GM12878 (cell line): ENCODE data around the gene ABHD1.

Experiments
- CEBPB ChIP-seq, 2 experiments: fragments of 150-350 bp in 1 of 2; IDR thresholded peaks; 2 replicates each; pipeline ENCODE4 v1.6.1; 2012 to 2014; ENCODE audit warnings: low read depth in 2 of 2, low read length in 2 of 2, borderline replicate concordance in 1 of 2, inconsistent platforms in 1 of 2
- CREB1 ChIP-seq: IDR thresholded peaks from 2 replicates; pipeline ENCODE4 v1.6.1; 2012; ENCODE audit warnings: low read depth, mild to moderate bottlenecking, inconsistent platforms
- DPF2 ChIP-seq: fragments of 450-650 bp; IDR thresholded peaks from 2 replicates; pipeline ENCODE4 v1.6.1; 2017; ENCODE audit warnings: mild to moderate bottlenecking
- MEF2B ChIP-seq: fragments of 450-650 bp; IDR thresholded peaks from 2 replicates; pipeline ENCODE4 v1.6.1; 2018; ENCODE audit warnings: mild to moderate bottlenecking, moderate library complexity; ENCODE audit not compliant: partially characterized antibody, poor library complexity, severe bottlenecking
- POLR2AphosphoS5 ChIP-seq: IDR thresholded peaks from 2 replicates; pipeline ENCODE4 v1.6.1; 2011; ENCODE audit warnings: mild to moderate bottlenecking, low read length, inconsistent platforms
- STAT3 ChIP-seq: IDR thresholded peaks from 2 replicates; pipeline ENCODE4 v1.6.1; 2011; ENCODE audit warnings: low read depth, low read length, improper control_type of control experiment
- TBL1XR1 ChIP-seq: IDR thresholded peaks from 2 replicates; pipeline ENCODE4 v1.6.1; 2012; ENCODE audit warnings: low read depth, low read length, improper control_type of control experiment
- TF ChIP-seq, protein P1 (sequence below): fragments of 450-650 bp; IDR thresholded peaks from 2 replicates; pipeline ENCODE4 v1.6.1; 2016; ENCODE audit warnings: mild to moderate bottlenecking
- TF ChIP-seq, protein P2 (sequence below), 3 experiments: IDR thresholded peaks in 2 of 3; conservative IDR thresholded peaks in 1 of 3; 2 replicates each; pipeline ENCODE4 v1.5.1; 2011; ENCODE audit warnings: low read depth in 3 of 3, low read length in 3 of 3, mild to moderate bottlenecking in 3 of 3, control low read depth in 2 of 3, moderate library complexity in 2 of 3, inconsistent platforms in 1 of 3, mixed read lengths in 1 of 3; ENCODE audit not compliant: control insufficient read depth in 2 of 3, insufficient read depth in 1 of 3; ENCODE audit errors: extremely low read depth in 1 of 3

DNA sequence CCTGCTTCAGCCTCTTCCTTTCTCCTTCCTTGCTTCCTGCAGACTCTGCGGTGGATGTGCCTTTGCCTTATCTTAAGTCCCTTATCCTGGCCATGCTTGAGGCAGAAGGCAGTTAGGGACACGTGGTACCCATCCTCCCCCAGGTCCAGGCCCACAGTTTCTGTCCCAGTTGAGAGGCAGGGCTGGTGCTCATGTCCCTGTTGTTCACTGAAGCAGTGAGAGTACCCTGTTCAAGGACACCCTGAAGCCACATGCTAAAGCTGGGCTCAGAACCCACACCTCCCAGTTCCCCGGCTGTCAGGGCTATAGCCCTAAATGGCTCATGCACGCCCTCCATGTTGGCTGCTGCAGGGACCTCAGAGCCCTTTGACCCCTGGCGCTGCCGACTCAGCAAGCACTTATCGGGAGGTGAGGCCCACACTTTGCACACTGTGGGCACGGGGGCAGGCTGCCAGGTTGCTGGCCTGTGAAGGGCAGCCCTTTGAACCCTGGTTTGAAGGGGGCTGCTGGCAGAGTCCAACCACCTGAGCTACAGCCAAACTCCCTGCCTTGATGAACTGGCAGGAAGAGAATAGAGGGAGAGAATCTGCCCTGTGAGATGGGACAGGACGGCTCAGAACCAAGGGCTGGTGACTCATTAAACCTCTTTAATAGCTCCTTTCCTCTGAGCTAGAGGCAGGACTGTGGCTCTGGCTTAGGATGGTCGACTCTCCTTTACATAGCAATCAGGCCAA is 30.8 kb upstream of the ABHD1 start:
- TF ChIP-seq, protein P1, sequence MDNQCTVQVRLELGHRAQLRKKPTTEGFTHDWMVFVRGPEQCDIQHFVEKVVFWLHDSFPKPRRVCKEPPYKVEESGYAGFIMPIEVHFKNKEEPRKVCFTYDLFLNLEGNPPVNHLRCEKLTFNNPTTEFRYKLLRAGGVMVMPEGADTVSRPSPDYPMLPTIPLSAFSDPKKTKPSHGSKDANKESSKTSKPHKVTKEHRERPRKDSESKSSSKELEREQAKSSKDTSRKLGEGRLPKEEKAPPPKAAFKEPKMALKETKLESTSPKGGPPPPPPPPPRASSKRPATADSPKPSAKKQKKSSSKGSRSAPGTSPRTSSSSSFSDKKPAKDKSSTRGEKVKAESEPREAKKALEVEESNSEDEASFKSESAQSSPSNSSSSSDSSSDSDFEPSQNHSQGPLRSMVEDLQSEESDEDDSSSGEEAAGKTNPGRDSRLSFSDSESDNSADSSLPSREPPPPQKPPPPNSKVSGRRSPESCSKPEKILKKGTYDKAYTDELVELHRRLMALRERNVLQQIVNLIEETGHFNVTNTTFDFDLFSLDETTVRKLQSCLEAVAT = no peak
- TF ChIP-seq, protein P2, sequence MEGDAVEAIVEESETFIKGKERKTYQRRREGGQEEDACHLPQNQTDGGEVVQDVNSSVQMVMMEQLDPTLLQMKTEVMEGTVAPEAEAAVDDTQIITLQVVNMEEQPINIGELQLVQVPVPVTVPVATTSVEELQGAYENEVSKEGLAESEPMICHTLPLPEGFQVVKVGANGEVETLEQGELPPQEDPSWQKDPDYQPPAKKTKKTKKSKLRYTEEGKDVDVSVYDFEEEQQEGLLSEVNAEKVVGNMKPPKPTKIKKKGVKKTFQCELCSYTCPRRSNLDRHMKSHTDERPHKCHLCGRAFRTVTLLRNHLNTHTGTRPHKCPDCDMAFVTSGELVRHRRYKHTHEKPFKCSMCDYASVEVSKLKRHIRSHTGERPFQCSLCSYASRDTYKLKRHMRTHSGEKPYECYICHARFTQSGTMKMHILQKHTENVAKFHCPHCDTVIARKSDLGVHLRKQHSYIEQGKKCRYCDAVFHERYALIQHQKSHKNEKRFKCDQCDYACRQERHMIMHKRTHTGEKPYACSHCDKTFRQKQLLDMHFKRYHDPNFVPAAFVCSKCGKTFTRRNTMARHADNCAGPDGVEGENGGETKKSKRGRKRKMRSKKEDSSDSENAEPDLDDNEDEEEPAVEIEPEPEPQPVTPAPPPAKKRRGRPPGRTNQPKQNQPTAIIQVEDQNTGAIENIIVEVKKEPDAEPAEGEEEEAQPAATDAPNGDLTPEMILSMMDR (IDR thresholded peaks at IDR 0.05 in 2 of 3, conservative IDR thresholded peaks at IDR 0.05 in 1 of 3; ENCODE audit: control insufficient read depth in 2 of 3, extremely low read depth in 1 of 3, insufficient read depth in 1 of 3, low read depth in 3 of 3, low read length in 3 of 3) = no peak
- no peak for TF ChIP-seq STAT3
- no peak for TF ChIP-seq CREB1
- TF ChIP-seq POLR2AphosphoS5 = no peak
- no peak for TF ChIP-seq TBL1XR1
- no peak for TF ChIP-seq CEBPB (IDR thresholded peaks at IDR 0.05; ENCODE audit: borderline replicate concordance in 1 of 2, low read depth in 2 of 2, low read length in 2 of 2)
- TF ChIP-seq DPF2 = no peak
- TF ChIP-seq MEF2B = no peak
